Forelimb muscle (tissue), 1 donor: ENCODE measurements around the gene ETHE1. TPM values are rescaled to one million over a fixed set of nuclear protein-coding genes. Genes with fewer than 3 reads are reported as not detected.
A peak's percentile ranks its signal among the peaks of the same experiment; 100 is the strongest.
"Not testable (repeated sequence)": the region's sequence is repeated elsewhere in the genome, so short reads cannot be mapped to it uniquely, and the experiment has no call there.

Experiments
- DNase-seq: peaks from one replicate; pipeline ENCODE4 v3.0.0-alpha.2; 2013; ENCODE audit warnings: low read depth
- polyA plus RNA-seq: library from polyadenylated mRNA; unstranded; fragments of 120-200 nt; gene quantifications from one replicate; pipeline ENCODE4 v1.2.1, GENCODE V29; 2013; ENCODE audit not compliant: insufficient read length

Gene ETHE1
- polyA plus RNA-seq, 1 donor = 12.5 TPM

GRCh38 chr19:43551399-43552197 is 24.6 kb upstream of the ETHE1 start:
- DNase-seq = no peak

GRCh38 chr19:43548706-43549105 is 21.7 kb upstream of the ETHE1 start:
- no peak for DNase-seq

- not testable (repeated sequence) for DNase-seq
Observed at GRCh38 chr19:43547926-43548325, 20.9 kb upstream of the ETHE1 start.

- no peak for DNase-seq
Observed at GRCh38 chr19:43546581-43546980, 19.6 kb upstream of the ETHE1 start.

GRCh38 chr19:43545981-43546380 is 19.0 kb upstream of the ETHE1 start:
- DNase-seq = no peak

- DNase-seq = no peak
Observed at GRCh38 chr19:43545276-43545675, 18.3 kb upstream of the ETHE1 start.

- DNase-seq = no peak
Observed at GRCh38 chr19:43544077-43544476, 17.1 kb upstream of the ETHE1 start.

- DNase-seq = no peak
Observed at GRCh38 chr19:43541920-43542650, 15.1 kb upstream of the ETHE1 start.

GRCh38 chr19:43540381-43540780 is 13.4 kb upstream of the ETHE1 start:
- DNase-seq = no peak

- no peak for DNase-seq
Observed at GRCh38 chr19:43538922-43539321, 11.9 kb upstream of the ETHE1 start.

- peak; percentile 39 for DNase-seq
Observed at GRCh38 chr19:43534816-43535761, 8.1 kb upstream of the ETHE1 start.

- no peak for DNase-seq
Observed at GRCh38 chr19:43534305-43534815, 7.4 kb upstream of the ETHE1 start.

- DNase-seq = peak; percentile 96
Observed at GRCh38 chr19:43533546-43534304, 6.7 kb upstream of the ETHE1 start.

- DNase-seq = peak; percentile 92
Observed at GRCh38 chr19:43532962-43533545, 6.1 kb upstream of the ETHE1 start, which contains the start of gene ZNF575. TSS of gene ZNF575 (plus strand) at chr19:43533188. CDS start at chr19:43534423, 1,235 bp downstream.

GRCh38 chr19:43532571-43532961 is 5.6 kb upstream of the ETHE1 start:
- no peak for DNase-seq

- DNase-seq = no peak
Observed at GRCh38 chr19:43527860-43528622, 1.0 kb upstream of the ETHE1 start.

- DNase-seq = no peak
Observed at GRCh38 chr19:43525836-43526771, 897 bp downstream of the ETHE1 start.
